Measurements from ENCODE around the gene DYNLT5.

- TF ChIP-seq CTCF (conservative IDR thresholded peaks at IDR 0.05 in 1 of 2, IDR thresholded peaks at IDR 0.05 in 1 of 2; ENCODE audit: low read depth in 1 of 2, low read length in 2 of 2) (no peak), EZH2 (IDR thresholded peaks at IDR 0.05; ENCODE audit: low read length, missing control alignments) (no peak)
Measured at GRCh38 chr1:66788231-66788939, 36.1 kb downstream of the DYNLT5 start.

Data from fibroblast of lung (primary cell).